ENCODE results near the gene MTERF4.

Gene MTERF4

GRCh38 chr2:241087420-241088268, 14.4 kb downstream of the MTERF4 start:
- DNase-seq: no peak

GRCh38 chr2:241084856-241085444, 17.1 kb downstream of the MTERF4 start:
- no peak for DNase-seq

- no peak for DNase-seq
Measured at GRCh38 chr2:241083091-241083415, 19.0 kb downstream of the MTERF4 start.

- peak in 1 of 2 experiments; percentile 0 for DNase-seq
Measured at GRCh38 chr2:241082341-241083090, 19.6 kb downstream of the MTERF4 start.

DNA sequence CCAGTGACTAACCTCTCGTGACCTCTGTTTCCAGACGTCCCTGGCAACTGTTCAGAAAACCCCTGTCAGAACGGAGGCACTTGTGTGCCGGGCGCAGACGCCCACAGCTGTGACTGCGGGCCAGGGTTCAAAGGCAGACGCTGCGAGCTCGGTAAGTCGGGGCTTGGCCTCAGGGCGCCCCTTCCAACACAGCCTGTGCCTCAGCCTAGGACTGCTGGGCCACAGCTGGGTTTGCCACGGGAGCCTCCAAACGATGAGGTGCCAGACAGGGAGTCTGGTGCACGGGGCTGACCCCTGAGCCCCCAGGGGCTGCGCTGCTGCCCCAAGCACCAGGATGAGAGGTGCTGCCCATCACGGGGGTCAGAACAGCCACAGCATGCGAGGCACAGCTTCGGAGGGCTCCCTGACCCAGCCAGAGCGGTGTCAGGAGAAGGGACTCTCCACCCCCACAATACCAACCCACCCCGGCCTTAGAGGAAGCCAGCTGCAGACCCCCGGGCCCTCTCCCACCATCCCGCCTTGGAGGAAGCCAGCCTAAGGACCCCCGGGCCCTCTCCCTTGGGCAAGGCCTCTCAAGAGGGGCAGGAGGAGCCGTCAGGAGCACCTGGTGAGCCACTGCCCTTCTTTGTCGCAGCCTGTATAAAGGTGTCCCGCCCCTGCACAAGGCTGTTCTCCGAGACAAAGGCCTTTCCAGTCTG, 20.3 kb downstream of the MTERF4 start:
- DNase-seq: no peak

GRCh38 chr2:241081190-241081642, 20.9 kb downstream of the MTERF4 start:
- no peak for DNase-seq

DNA sequence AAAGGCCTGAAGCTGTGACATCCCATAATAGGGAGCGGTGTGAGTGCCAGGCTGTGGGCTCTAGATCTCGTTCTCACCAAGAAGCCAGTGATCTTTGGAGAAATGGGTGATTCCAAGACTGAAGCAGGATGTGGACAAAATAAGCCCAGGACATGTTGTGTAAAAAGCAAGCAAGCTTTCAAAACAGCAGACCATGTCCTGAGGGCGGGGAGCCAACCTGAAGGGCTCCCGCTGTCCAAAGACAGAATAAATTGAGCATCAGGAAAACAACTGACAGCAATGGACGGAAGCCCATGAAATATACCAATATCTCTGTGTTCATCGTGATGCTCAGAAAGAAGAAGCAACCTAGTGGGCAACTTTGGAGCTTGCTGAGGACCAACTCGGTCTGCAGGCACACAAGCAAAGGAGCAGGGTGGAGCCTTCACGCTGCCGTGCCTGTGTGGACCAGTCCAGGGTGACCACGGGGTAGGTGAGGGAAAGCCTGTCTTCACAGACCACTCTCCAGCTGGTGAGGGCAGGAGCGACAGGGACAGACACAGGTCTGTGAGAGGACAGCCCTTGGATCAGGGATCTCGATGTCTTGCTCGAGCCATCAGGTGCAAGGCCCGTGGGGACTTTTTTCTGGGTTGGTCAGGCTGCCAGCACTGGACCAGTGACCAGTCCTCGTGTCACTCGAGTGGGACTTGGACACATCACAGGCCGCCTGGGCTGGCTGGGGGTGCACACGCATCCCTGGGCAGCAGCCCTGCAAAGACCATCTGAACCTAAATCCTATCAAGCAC, 21.5 kb downstream of the MTERF4 start:
- no peak for DNase-seq

DNA sequence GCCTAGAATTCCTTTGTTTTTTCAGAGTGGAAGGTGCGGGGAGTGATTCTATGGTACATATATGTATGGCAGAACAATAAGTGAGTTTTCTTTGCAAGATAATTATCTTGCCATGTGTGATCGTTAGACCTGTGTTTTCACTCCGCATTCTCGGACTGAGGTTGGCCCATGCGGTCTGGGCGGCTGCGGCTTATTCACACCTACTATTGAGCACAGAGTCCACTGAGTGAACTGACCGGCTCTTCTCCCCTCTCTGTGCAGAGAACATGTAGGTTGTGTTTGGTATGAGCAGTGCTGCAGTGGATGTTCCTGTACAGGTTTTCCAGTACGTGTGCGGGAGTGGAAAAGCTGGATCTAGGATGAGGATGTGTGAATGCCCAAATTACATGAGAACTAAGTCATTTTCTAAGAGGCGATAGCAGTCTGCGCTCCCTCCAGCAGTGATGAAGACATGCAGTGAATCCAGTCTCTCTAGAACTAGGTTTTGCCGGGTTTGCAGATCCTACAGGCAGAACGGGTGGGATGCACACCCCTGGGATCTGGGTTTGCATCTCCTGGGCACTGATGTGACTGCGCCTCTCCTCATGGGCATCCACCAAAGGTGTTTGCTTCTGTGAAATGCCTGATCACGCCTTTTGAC, 27.1 kb downstream of the MTERF4 start:
- no peak for DNase-seq

- DNase-seq: no peak
Measured at GRCh38 chr2:241074065-241074818, 27.8 kb downstream of the MTERF4 start.

DNA sequence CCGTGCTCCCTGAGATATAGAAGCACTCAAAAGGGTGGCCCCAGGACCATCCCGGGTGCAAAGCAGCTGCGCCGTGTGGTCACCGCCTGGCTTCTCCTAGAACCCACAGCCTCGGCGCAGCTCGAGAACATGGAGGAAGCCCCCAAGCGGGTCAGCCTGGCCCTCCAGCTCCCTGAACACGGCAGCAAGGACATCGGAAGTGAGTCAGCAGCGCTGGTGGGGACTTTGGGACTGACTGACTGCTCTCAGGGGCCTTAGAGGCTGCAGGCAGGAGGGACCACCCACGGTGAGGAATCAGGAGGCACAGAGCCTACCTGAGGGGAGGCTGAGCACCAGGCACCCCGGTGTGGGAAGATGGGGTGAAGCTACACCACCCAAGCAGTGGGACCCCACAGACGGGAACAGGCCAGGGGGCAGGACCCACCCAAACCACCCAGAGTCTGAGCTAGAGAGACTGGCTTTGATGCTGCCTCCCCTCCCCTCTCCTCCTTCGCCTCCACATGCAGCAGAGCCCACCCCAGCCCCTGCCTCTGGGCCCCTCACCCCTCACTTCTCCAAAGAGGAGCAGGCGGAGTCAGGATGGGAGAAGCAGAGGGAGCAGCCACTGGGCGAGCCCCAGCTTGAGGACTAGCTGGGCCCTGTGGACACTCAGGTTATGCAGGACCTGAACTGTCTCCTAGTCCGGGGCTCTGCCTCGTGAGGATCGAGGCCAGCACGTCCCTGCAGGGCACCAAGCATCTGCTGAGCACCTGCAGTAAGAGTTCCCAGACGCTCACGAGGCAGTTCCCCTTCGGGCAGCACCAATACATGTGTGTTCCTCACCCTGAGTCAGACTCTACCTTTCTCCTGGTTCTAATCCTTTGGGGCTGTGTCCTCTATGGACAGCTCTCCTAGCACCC, 28.7 kb downstream of the MTERF4 start:
- DNase-seq: no peak

- no peak for DNase-seq
Measured at GRCh38 chr2:241072553-241073165, 29.4 kb downstream of the MTERF4 start.

DNA sequence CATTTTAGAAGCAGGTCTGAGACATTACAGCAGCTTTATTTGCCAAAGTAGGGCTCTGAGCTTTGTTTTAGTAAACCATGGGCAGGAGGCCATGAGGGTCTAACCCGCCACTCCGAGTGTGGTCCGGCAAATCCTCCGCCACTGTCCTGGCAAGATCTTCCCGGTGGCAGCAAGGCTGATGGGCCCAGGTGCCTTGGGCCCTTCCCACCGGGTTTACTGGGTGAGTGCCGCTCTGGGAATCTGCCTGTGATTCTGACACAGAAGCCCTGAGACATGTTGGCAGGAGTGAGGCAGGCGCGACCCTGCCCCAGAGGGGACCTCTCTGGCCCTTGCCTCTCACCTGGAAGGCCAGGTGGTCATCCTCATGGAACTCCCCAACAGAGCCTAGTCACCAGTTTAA, 29.9 kb downstream of the MTERF4 start:
- DNase-seq: no peak

DNA sequence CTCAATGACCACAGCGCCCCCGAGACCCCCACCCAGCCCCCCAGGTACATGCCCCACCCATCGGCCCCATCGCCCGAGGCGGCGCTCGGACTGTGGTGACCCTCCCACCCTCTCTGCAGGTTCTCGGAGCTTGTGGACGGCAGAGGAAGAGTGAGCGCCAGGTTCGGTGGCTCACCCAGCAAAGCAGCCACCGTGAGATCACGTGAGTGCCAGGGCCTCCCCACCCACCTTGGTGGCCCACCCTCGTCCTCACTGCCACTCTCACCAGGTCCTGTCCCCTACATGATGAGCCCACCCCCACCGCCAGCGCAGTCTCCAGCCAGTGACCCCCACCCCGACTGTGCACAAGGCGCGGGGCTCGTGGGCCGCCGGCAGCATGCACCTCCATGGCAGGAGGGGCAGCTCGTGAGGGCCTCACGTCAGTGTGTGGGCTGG, 30.4 kb downstream of the MTERF4 start:
- DNase-seq: no peak

DNA sequence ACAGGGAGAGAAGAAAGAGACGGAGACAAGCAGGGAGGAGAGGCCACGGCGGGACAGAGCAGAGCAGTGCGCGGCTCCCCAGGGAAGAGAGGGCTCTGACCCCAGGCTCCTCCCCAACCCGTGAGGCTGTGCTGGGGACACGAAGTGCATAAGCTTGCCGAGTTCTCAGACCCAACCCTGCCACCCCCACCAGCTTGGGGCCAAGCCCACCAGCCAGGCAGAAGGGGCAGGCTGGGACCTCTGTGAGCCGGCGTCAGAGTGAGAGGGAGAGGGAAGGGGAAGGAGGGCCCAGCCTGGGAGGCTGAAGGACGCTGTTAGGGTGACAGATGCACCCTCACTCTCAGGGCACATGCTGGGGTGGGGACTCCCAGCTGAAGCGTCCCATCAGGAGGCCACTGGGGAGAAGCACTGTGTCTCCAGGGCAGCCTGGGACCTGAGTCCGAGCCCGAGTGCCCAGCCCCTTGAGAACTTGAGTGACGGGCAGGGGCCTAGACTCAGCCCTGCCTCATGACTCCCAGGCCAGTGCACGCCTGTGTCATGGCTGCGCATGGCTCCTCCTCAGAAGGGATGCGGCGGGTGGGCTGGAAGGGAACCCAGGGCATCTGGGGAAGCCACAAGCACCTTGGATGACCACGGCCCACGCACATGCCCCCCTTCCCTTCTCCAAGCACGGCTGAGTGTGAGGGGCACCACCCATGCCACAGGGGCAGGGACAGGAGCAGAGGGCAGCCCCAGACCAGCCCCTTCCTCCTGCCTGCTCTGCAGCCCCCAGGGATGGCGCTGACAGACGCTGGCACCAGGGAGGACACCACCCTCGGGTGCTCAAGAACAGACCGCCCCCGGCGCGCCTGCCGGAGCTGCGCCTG, 31.0 kb downstream of the MTERF4 start:
- no peak for DNase-seq

- DNase-seq: no peak
Measured at GRCh38 chr2:241070361-241070760, 31.7 kb downstream of the MTERF4 start.

DNA sequence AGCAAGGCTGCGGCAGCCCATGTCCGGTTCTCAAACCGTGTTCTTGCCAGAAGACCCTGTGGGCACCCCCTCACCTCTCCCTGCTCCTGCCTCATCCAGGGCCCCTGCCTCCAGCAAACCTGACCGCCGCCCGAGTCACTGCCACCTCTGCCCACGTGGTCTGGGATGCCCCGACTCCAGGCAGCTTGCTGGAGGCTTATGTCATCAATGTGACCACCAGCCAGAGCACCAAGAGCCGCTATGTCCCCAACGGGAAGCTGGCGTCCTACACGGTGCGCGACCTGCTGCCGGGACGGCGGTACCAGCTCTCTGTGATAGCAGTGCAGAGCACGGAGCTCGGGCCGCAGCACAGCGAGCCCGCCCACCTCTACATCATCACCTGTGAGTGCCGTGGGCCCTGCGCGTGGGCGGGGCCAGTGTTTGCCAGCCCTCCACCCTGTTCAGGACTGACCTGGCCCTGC, 32.2 kb downstream of the MTERF4 start:
- no peak for DNase-seq

- DNase-seq: no peak
Measured at GRCh38 chr2:241068942-241069810, 32.9 kb downstream of the MTERF4 start.
